A549 (cell line): Measurements from ENCODE around the gene C2orf68.

Experiments
- EP300 ChIP-seq, 2 experiments: fragments of >200 bp; sonication (Bioruptor Twin); formaldehyde crosslinking; IDR thresholded peaks; 2 replicates in 1 of 2; 3 replicates in 1 of 2; pipeline ENCODE4 v1.6.1; 2016 to 2017
- HDAC2 ChIP-seq: fragments of 200-600 bp; sonication (generic); IDR thresholded peaks from 2 replicates; pipeline ENCODE4 v1.6.1; 2016
- MYC ChIP-seq: IDR thresholded peaks from 2 replicates; pipeline ENCODE4 v1.6.1; 2012; ENCODE audit warnings: mild to moderate bottlenecking, inconsistent platforms, low read length, improper control_type of control experiment, borderline replicate concordance
- PHF8 ChIP-seq: fragments of 200-600 bp; sonication (generic); IDR thresholded peaks from 2 replicates; pipeline ENCODE4 v1.6.1; 2016; ENCODE audit warnings: low read depth, mild to moderate bottlenecking, antibody characterized with exemption, moderate library complexity, borderline replicate concordance
- POLR2A ChIP-seq: IDR thresholded peaks from 2 replicates; pipeline ENCODE4 v1.6.1; 2012; ENCODE audit warnings: mild to moderate bottlenecking, low read length
- POLR2AphosphoS2 ChIP-seq: conservative IDR thresholded peaks from 2 replicates; pipeline ENCODE4 v1.6.1; 2012; ENCODE audit warnings: low read length, improper control_type of control experiment, inconsistent platforms
- RAD21 ChIP-seq, 2 experiments: fragments of >200 bp in 1 of 2; sonication (Bioruptor Twin) in 1 of 2; formaldehyde crosslinking in 1 of 2; IDR thresholded peaks in 1 of 2; conservative IDR thresholded peaks in 1 of 2; 2 replicates in 1 of 2; 3 replicates in 1 of 2; pipeline ENCODE4 v1.6.1; 2012 to 2018; ENCODE audit warnings: inconsistent platforms in 1 of 2
- REST ChIP-seq: fragments of 200-600 bp; sonication (generic); IDR thresholded peaks from 2 replicates; pipeline ENCODE4 v1.6.1; 2016; ENCODE audit warnings: antibody characterized with exemption, mild to moderate bottlenecking, moderate library complexity
- SMC3 ChIP-seq: fragments of >200 bp; sonication (Bioruptor Twin); formaldehyde crosslinking; IDR thresholded peaks from 3 replicates; pipeline ENCODE4 v1.6.1; 2018; ENCODE audit warnings: inconsistent platforms
- USF2 ChIP-seq: fragments of 450-650 bp; IDR thresholded peaks from 2 replicates; pipeline ENCODE4 v1.6.1; 2014; ENCODE audit warnings: antibody characterized with exemption
- ZFP36 ChIP-seq: fragments of 450-650 bp; IDR thresholded peaks from 2 replicates; pipeline ENCODE4 v1.6.1; 2014; ENCODE audit warnings: borderline replicate concordance; ENCODE audit not compliant: partially characterized antibody
- TF ChIP-seq, protein P1 (sequence below): fragments of >200 bp; sonication (Bioruptor Twin); formaldehyde crosslinking; IDR thresholded peaks from 3 replicates; pipeline ENCODE4 v1.5.1; 2016
- TF ChIP-seq, protein P2 (sequence below): IDR thresholded peaks from 2 replicates; pipeline ENCODE4 v1.6.1; 2012

DNA sequence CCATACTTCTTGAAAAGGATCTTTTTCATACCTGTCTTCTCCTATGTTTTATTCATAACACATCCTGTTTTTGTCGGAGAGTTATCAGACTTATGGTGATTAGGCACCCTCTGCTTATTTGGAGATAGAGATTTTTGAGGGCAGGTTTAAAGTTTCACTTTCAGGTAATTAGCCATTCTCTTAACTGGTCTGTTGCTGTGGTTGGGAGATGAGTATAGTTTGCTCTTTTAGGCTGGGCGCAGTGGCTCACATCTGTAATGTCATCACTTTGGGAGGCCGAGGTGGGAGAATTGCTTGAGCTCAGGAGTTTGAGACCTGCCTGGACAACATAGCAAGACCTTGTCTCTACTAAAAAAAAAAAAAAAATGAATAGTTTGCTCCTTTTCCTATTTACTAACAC, 30.9 kb upstream of the C2orf68 start:
- TF ChIP-seq PHF8: no peak
- TF ChIP-seq, protein P1, sequence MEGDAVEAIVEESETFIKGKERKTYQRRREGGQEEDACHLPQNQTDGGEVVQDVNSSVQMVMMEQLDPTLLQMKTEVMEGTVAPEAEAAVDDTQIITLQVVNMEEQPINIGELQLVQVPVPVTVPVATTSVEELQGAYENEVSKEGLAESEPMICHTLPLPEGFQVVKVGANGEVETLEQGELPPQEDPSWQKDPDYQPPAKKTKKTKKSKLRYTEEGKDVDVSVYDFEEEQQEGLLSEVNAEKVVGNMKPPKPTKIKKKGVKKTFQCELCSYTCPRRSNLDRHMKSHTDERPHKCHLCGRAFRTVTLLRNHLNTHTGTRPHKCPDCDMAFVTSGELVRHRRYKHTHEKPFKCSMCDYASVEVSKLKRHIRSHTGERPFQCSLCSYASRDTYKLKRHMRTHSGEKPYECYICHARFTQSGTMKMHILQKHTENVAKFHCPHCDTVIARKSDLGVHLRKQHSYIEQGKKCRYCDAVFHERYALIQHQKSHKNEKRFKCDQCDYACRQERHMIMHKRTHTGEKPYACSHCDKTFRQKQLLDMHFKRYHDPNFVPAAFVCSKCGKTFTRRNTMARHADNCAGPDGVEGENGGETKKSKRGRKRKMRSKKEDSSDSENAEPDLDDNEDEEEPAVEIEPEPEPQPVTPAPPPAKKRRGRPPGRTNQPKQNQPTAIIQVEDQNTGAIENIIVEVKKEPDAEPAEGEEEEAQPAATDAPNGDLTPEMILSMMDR: no peak
- no peak for TF ChIP-seq POLR2A
- no peak for TF ChIP-seq POLR2AphosphoS2
- no peak for TF ChIP-seq REST
- TF ChIP-seq, protein P2, sequence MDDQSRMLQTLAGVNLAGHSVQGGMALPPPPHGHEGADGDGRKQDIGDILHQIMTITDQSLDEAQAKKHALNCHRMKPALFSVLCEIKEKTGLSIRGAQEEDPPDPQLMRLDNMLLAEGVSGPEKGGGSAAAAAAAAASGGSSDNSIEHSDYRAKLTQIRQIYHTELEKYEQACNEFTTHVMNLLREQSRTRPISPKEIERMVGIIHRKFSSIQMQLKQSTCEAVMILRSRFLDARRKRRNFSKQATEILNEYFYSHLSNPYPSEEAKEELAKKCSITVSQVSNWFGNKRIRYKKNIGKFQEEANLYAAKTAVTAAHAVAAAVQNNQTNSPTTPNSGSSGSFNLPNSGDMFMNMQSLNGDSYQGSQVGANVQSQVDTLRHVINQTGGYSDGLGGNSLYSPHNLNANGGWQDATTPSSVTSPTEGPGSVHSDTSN: no peak
- TF ChIP-seq USF2: no peak
- TF ChIP-seq RAD21 (conservative IDR thresholded peaks at IDR 0.05 in 1 of 2, IDR thresholded peaks at IDR 0.05 in 1 of 2): no peak
- no peak for TF ChIP-seq MYC
- TF ChIP-seq SMC3: no peak
- no peak for TF ChIP-seq HDAC2
- TF ChIP-seq ZFP36: no peak
- no peak for TF ChIP-seq EP300 (IDR thresholded peaks at IDR 0.05)
